GM12878 (cell line): Measurements from ENCODE around the gene MEX3D. TPM values are rescaled to one million over a fixed set of nuclear protein-coding genes. Genes with fewer than 3 reads are reported as not detected.

Source experiments
- ATAC-seq: fragments of 200-7000 bp; cut with Tn5 transposase; 3 replicates; pipeline ENCODE4 v1.9.1; 2020; ENCODE audit warnings: mild to moderate bottlenecking, moderate library complexity
- BruUV-seq: library from RNA; stranded (reverse); fragments of 400-500 nt; replicated peaks from 2 replicates; lab custom pipeline; 2021; lab: Mats Ljungman, UMichigan
- CTCF ChIA-PET: fragments of 300-600 bp; sonication (Branson Sonifier 250); formaldehyde crosslinking; extraction: SDS; loops from one replicate; lab custom pipeline; 2021; ENCODE audit warnings: inconsistent platforms; lab: Yijun Ruan, JAX
- POLR2A ChIA-PET: fragments of 350-600 bp; formaldehyde crosslinking; extraction: SDS; loops from one replicate; lab custom pipeline; 2021; ENCODE audit warnings: inconsistent platforms; lab: Charles Lee
- RAD21 ChIA-PET: fragments of 300-600 bp; sonication (Branson Sonifier 250); formaldehyde crosslinking; loops from one replicate; lab custom pipeline; 2023; ENCODE audit warnings: antibody characterized with exemption; ENCODE audit not compliant: unreplicated experiment; lab: Charles Lee
- SMC1A ChIA-PET: fragments of 300-600 bp; sonication (Branson Sonifier 250); formaldehyde crosslinking; loops from one replicate; lab custom pipeline; 2023; ENCODE audit not compliant: unreplicated experiment, uncharacterized antibody; lab: Charles Lee
- DNase-seq: peaks from one replicate; pipeline ENCODE4 v3.0.0-alpha.2; 2011; ENCODE audit warnings: low read depth, low spot score
- FAIRE-seq: peaks from 3 replicates; lab custom pipeline; 2011; peaks lifted over from hg19 to GRCh38; lab: Jason Lieb, UNC
- H2AFZ ChIP-seq: 2 replicates; pipeline ENCODE4 v1.6.0; 2011; ENCODE audit warnings: low read depth, low read length, control low read depth; ENCODE audit not compliant: control insufficient read depth
- H3K27ac ChIP-seq: 2 replicates; pipeline ENCODE4 v1.5.1; 2011; ENCODE audit warnings: control low read depth; ENCODE audit not compliant: control insufficient read depth, insufficient read depth
- H3K27me3 ChIP-seq, 2 experiments: replicated peaks in 1 of 2; 2 replicates each; pipeline versions ENCODE4 v1.6.0 to v1.6.1; 2011; ENCODE audit warnings: low read length in 1 of 2; ENCODE audit not compliant: control insufficient read depth in 2 of 2, insufficient read depth in 2 of 2
- H3K36me3 ChIP-seq, 2 experiments: 2 replicates each; pipeline ENCODE4 v1.5.1; 2011; ENCODE audit warnings: low read length in 1 of 2; ENCODE audit not compliant: control insufficient read depth in 2 of 2, insufficient read depth in 2 of 2
- H3K4me1 ChIP-seq: 2 replicates; pipeline ENCODE4 v1.6.1; 2011; ENCODE audit warnings: mild to moderate bottlenecking, low read length, moderate library complexity, mixed read lengths; ENCODE audit not compliant: control insufficient read depth, insufficient read depth
- H3K4me2 ChIP-seq: 2 replicates; pipeline ENCODE4 v1.6.0; 2011; ENCODE audit warnings: control low read depth; ENCODE audit not compliant: control insufficient read depth, insufficient read depth
- H3K4me3 ChIP-seq: fragments of 200-600 bp; sonication (generic); 2 replicates; pipeline ENCODE4 v1.5.1; 2016
- H3K79me2 ChIP-seq: 2 replicates; pipeline ENCODE4 v1.6.0; 2011; ENCODE audit warnings: low read length; ENCODE audit not compliant: control insufficient read depth, insufficient read depth
- H3K9ac ChIP-seq: 2 replicates; pipeline ENCODE4 v1.8.0; 2011; ENCODE audit warnings: low read length, control low read depth, mixed read lengths; ENCODE audit not compliant: control insufficient read depth, insufficient read depth
- H3K9me3 ChIP-seq: replicated peaks from 3 replicates; pipeline ENCODE4 v1.5.1; 2011; ENCODE audit warnings: mild to moderate bottlenecking, low read length; ENCODE audit not compliant: control insufficient read depth, insufficient read depth
- H4K20me1 ChIP-seq: 2 replicates; pipeline ENCODE4 v1.6.0; 2011; ENCODE audit not compliant: control insufficient read depth, insufficient read depth
- BCL11A ChIP-seq: IDR thresholded peaks from 2 replicates; pipeline ENCODE4 v1.6.1; 2011; ENCODE audit warnings: low read depth, low read length
- BHLHE40 ChIP-seq, 2 experiments: fragments of 450-650 bp in 1 of 2; IDR thresholded peaks; 2 replicates each; pipeline ENCODE4 v1.6.1; 2011 to 2017; ENCODE audit warnings: low read depth in 2 of 2, borderline replicate concordance in 1 of 2, improper control_type of control experiment in 1 of 2, low read length in 1 of 2, mild to moderate bottlenecking in 1 of 2
- EGR1 ChIP-seq, 2 experiments: IDR thresholded peaks; 1 replicate in 1 of 2; 2 replicates in 1 of 2; pipeline ENCODE4 v1.6.1; 2011 to 2012; ENCODE audit warnings: low read depth in 2 of 2, low read length in 2 of 2, borderline replicate concordance in 1 of 2, mild to moderate bottlenecking in 1 of 2, moderate library complexity in 1 of 2
- MXI1 ChIP-seq: fragments of 150-350 bp; IDR thresholded peaks from 2 replicates; pipeline ENCODE4 v1.6.1; 2011; ENCODE audit warnings: low read depth, mild to moderate bottlenecking, inconsistent platforms, low read length, improper control_type of control experiment
- NFYB ChIP-seq: IDR thresholded peaks from 2 replicates; pipeline ENCODE4 v1.6.1; 2011; ENCODE audit warnings: low read depth, mild to moderate bottlenecking, low read length, improper control_type of control experiment, moderate library complexity; ENCODE audit not compliant: insufficient read depth
- NRF1 ChIP-seq: conservative IDR thresholded peaks from 2 replicates; pipeline ENCODE4 v1.6.1; 2011; ENCODE audit warnings: mild to moderate bottlenecking, low read depth, low read length, improper control_type of control experiment
- PML ChIP-seq: IDR thresholded peaks from 2 replicates; pipeline ENCODE4 v1.6.1; 2012; ENCODE audit warnings: low read length, inconsistent platforms
- POLR2A ChIP-seq: IDR thresholded peaks from 2 replicates; pipeline ENCODE4 v1.6.1; 2011; ENCODE audit warnings: low read depth, mild to moderate bottlenecking, low read length
- SP1 ChIP-seq: IDR thresholded peaks from one replicate; pipeline ENCODE4 v1.6.1; 2011; ENCODE audit warnings: low read depth, low read length
- YY1 ChIP-seq: IDR thresholded peaks from 2 replicates; pipeline ENCODE4 v1.6.1; 2011; ENCODE audit warnings: low read depth, mild to moderate bottlenecking, low read length
- WGBS: methylation state at CpG from one replicate; pipeline ENCODE4 v1.1.6; 2016; ENCODE audit warnings: low lambda C conversion rate; ENCODE audit not compliant: insufficient replicate concordance, insufficient coverage; ENCODE audit errors: missing lambda C conversion rate; 5-methylcytosine and 5-hydroxymethylcytosine counted together
- in situ Hi-C: fragments of 300-500 bp; cut with MboI; formaldehyde crosslinking; loops from 9 replicates; pipeline ENCODE4 v1.14.3; 2018; ENCODE audit warnings: mixed read lengths
- intact Hi-C: fragments of 100-400 bp; cut with micrococcal nuclease; formaldehyde crosslinking; loops from one replicate; pipeline ENCODE4 v1.14.2; 2022; ENCODE audit not compliant: unreplicated experiment
- polyA plus RNA-seq, 11 experiments: library from polyadenylated mRNA; depleted of rRNA in 4 of 11; unstranded in 6 of 11; stranded (reverse) in 5 of 11; fragments of >200 nt; fragmentation: Nextera tagmentation in 4 of 11; fragmentation: Illumina TruSeq in 1 of 11; extraction: Ambion mirVana in 4 of 11; extraction: Trizol in 1 of 11; gene quantifications; 1 replicate in 1 of 11; 2 replicates in 10 of 11; pipeline versions ENCODE4 v1.2.1 to v1.2.3, GENCODE V29; 2011 to 2016; ENCODE audit warnings: inconsistent platforms in 2 of 11, missing spikeins in 2 of 11, low read depth in 1 of 11
- total RNA-seq, 4 experiments: library from RNA; depleted of rRNA in 3 of 4; stranded (reverse); fragments of >200 nt in 3 of 4; fragmentation: Illumina TruSeq in 1 of 4; extraction: Trizol in 1 of 4; gene quantifications; 2 replicates each; pipeline versions ENCODE4 v1.2.1 to v1.2.3, GENCODE V29; 2013 to 2021
- TF ChIP-seq, protein P1 (sequence below): fragments of 450-650 bp; IDR thresholded peaks from 2 replicates; pipeline ENCODE4 v1.6.1; 2016; ENCODE audit warnings: mild to moderate bottlenecking
- TF ChIP-seq, protein P2 (sequence below): IDR thresholded peaks from 2 replicates; pipeline ENCODE4 v1.6.1; 2011; ENCODE audit warnings: mild to moderate bottlenecking, low read depth, low read length, moderate library complexity; ENCODE audit not compliant: insufficient replicate concordance
- TF ChIP-seq, protein P3 (sequence below): fragments of 450-650 bp; IDR thresholded peaks from 2 replicates; pipeline ENCODE4 v1.6.1; 2014; ENCODE audit warnings: mild to moderate bottlenecking
- TF ChIP-seq, protein P4 (sequence below), 3 experiments: IDR thresholded peaks in 2 of 3; conservative IDR thresholded peaks in 1 of 3; 2 replicates each; pipeline ENCODE4 v1.5.1; 2011; ENCODE audit warnings: low read depth in 3 of 3, low read length in 3 of 3, mild to moderate bottlenecking in 3 of 3, control low read depth in 2 of 3, moderate library complexity in 2 of 3, inconsistent platforms in 1 of 3, mixed read lengths in 1 of 3; ENCODE audit not compliant: control insufficient read depth in 2 of 3, insufficient read depth in 1 of 3; ENCODE audit errors: extremely low read depth in 1 of 3

The MEX3D gene
- total and polyA plus RNA-seq, 10 of the 15 experiments (the other 5 are each of a cell fraction or from before 2014, with no cell fraction given), result 0.18 to 6.8 (median 0.81) TPM

DNA sequence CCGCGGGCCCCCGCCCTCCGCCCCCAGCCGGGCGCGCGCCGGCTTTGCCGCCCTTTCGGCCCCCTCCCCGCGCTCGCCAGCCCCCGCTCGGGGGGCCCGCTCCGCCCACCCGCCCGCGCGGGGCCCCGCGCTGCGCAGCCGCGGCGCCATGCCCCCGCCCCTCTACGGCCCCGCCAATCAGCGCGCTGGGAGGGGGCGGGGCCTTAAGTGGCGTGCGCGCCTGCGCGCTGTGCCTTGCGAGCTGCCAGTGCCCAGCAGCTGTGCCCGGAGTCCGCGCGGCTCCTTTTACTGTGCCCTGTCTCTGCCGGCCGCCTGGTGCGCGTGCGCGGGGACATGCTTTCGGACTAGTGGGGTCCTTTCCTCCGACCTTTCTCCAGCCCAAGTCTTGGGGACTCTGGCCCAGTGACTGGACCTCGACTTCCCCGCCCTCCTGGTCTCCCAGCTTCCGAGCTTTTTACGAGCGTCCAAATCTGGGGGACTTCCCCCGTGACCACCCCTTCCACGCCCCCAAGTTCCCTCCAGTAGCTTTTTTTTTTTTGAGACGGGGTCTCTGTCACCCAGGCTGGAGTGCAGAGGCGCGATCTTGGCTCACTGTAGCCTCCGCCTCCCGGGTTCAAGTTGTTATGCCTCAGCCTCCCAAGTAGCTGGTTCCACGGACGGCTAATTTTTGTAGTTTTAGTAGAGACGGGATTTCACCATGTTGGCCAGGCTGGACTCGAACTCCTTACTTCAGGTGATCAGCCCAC is 24.8 kb upstream of the MEX3D start, which contains the start of gene MBD3:
Gene MBD3 (minus strand): TSS at position 111 of the 746 bp plus-strand sequence. CDS start 234 bp downstream, outside the sequence.
- DNase-seq (peak; percentile 44), FAIRE-seq (peak; percentile 89), ATAC-seq (peak; percentile 81)
- H3K9ac ChIP-seq, result peak within 1 kb of the TSS; percentile 98
- no TSS peak for BruUV-seq
- ChIA-PET POLR2A (interaction anchor here (0.6 to 1.9 kb wide), 10 partner anchors 8 to 324 kb away, joined by 3 to 19 read pairs (median 3); partner anchors contain the start of genes REEP6, TCF3 and UQCR11), RAD21 (interaction anchor here (0.8 to 1.0 kb wide), 6 partner anchors 13 to 80 kb away, joined by 3 to 6 read pairs (median 4); partner anchors contain the start of gene UQCR11), SMC1A (interaction anchor here (0.6 to 2.0 kb wide), 6 partner anchors 9 to 213 kb away, joined by 3 to 11 read pairs (median 4); partner anchors contain the start of genes TCF3 and UQCR11), CTCF (interaction anchor here (0.6 to 1.4 kb wide), 6 partner anchors 11 to 244 kb away, joined by 3 to 5 read pairs (median 4); partner anchors contain the start of gene UQCR11)
- intact Hi-C loops, result no loop called here
- peaks cover 28% of the 10 kb centered on the region for H3K79me2 ChIP-seq
- in situ Hi-C loops, result no loop called here
- peaks cover 4% of the 10 kb centered on the region; the same call in 1 of the 2 replicates for H3K4me1 ChIP-seq
- H3K36me3 ChIP-seq, result peaks cover 0 to 7% of the 10 kb centered on the region in 2 experiments; a peak in 3 of 4 replicates
- no peaks in the 10 kb centered on the region for H4K20me1 ChIP-seq
- no peaks in the 10 kb centered on the region for H3K9me3 ChIP-seq
- H2AFZ ChIP-seq, result peak within 1 kb of the TSS; percentile 88
- H3K4me3 ChIP-seq, result peak within 1 kb of the TSS; percentile 98
- H3K27me3 ChIP-seq, result no peaks in the 10 kb centered on the region
- H3K4me2 ChIP-seq, result peak within 1 kb of the TSS; percentile 93
- WGBS, result 4% methylated on average over 53 of the region's 68 CpGs
- H3K27ac ChIP-seq, result peak within 1 kb of the TSS; percentile 92
- TF ChIP-seq BCL11A, result no peak
- TF ChIP-seq, protein P1, sequence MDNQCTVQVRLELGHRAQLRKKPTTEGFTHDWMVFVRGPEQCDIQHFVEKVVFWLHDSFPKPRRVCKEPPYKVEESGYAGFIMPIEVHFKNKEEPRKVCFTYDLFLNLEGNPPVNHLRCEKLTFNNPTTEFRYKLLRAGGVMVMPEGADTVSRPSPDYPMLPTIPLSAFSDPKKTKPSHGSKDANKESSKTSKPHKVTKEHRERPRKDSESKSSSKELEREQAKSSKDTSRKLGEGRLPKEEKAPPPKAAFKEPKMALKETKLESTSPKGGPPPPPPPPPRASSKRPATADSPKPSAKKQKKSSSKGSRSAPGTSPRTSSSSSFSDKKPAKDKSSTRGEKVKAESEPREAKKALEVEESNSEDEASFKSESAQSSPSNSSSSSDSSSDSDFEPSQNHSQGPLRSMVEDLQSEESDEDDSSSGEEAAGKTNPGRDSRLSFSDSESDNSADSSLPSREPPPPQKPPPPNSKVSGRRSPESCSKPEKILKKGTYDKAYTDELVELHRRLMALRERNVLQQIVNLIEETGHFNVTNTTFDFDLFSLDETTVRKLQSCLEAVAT, result 0 out of 2 replicates have a peak, but pooled peaks have one; percentile 29
- TF ChIP-seq PML, result 0 out of 2 replicates have a peak, but pooled peaks have one; percentile 1
- TF ChIP-seq NFYB, result peak; percentile 81
- peak; percentile 72 for TF ChIP-seq POLR2A
- peak; percentile 42 to 78; a peak in 3 of 4 replicates for TF ChIP-seq BHLHE40 (IDR thresholded peaks at IDR 0.05; ENCODE audit: borderline replicate concordance in 1 of 2, low read depth in 2 of 2, low read length in 1 of 2)
- TF ChIP-seq NRF1, result peak; percentile 68
- TF ChIP-seq EGR1 (IDR thresholded peaks at IDR 0.05; ENCODE audit: borderline replicate concordance in 1 of 2, low read depth in 2 of 2, low read length in 2 of 2), result peak in 1 of 2 experiments; percentile 94; a peak in 2 of 3 replicates
- peak; percentile 75 for TF ChIP-seq SP1
- TF ChIP-seq, protein P2, sequence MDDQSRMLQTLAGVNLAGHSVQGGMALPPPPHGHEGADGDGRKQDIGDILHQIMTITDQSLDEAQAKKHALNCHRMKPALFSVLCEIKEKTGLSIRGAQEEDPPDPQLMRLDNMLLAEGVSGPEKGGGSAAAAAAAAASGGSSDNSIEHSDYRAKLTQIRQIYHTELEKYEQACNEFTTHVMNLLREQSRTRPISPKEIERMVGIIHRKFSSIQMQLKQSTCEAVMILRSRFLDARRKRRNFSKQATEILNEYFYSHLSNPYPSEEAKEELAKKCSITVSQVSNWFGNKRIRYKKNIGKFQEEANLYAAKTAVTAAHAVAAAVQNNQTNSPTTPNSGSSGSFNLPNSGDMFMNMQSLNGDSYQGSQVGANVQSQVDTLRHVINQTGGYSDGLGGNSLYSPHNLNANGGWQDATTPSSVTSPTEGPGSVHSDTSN, result peak; percentile 75
- 0 out of 2 replicates have a peak, but pooled peaks have one; percentile 31 for TF ChIP-seq MXI1
- TF ChIP-seq, protein P3, sequence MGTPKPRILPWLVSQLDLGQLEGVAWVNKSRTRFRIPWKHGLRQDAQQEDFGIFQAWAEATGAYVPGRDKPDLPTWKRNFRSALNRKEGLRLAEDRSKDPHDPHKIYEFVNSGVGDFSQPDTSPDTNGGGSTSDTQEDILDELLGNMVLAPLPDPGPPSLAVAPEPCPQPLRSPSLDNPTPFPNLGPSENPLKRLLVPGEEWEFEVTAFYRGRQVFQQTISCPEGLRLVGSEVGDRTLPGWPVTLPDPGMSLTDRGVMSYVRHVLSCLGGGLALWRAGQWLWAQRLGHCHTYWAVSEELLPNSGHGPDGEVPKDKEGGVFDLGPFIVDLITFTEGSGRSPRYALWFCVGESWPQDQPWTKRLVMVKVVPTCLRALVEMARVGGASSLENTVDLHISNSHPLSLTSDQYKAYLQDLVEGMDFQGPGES, result 0 out of 2 replicates have a peak, but pooled peaks have one; percentile 31
- TF ChIP-seq YY1, result 0 out of 2 replicates have a peak, but pooled peaks have one; percentile 23
- TF ChIP-seq, protein P4, sequence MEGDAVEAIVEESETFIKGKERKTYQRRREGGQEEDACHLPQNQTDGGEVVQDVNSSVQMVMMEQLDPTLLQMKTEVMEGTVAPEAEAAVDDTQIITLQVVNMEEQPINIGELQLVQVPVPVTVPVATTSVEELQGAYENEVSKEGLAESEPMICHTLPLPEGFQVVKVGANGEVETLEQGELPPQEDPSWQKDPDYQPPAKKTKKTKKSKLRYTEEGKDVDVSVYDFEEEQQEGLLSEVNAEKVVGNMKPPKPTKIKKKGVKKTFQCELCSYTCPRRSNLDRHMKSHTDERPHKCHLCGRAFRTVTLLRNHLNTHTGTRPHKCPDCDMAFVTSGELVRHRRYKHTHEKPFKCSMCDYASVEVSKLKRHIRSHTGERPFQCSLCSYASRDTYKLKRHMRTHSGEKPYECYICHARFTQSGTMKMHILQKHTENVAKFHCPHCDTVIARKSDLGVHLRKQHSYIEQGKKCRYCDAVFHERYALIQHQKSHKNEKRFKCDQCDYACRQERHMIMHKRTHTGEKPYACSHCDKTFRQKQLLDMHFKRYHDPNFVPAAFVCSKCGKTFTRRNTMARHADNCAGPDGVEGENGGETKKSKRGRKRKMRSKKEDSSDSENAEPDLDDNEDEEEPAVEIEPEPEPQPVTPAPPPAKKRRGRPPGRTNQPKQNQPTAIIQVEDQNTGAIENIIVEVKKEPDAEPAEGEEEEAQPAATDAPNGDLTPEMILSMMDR (IDR thresholded peaks at IDR 0.05 in 2 of 3, conservative IDR thresholded peaks at IDR 0.05 in 1 of 3; ENCODE audit: control insufficient read depth in 2 of 3, extremely low read depth in 1 of 3, insufficient read depth in 1 of 3, low read depth in 3 of 3, low read length in 3 of 3), result no peak
